Measurements from ENCODE around the gene OXCT2. TPM values are rescaled to one million over a fixed set of nuclear protein-coding genes. Genes with fewer than 3 reads are reported as not detected.

The OXCT2 gene
- total RNA-seq, 1 donor from 2014 or later = 1.2 TPM

GRCh38 chr1:39721664-39722063, 49.5 kb downstream of the OXCT2 start:
- TF ChIP-seq CTCF (IDR thresholded peaks at IDR 0.05) = no peak
- Mint-ChIP-seq H3K9me3 (no peaks in the 10 kb centered on the region), H3K27ac (no peak overlapping the region), H3K36me3 (ENCODE audit: low read depth) (no peaks in the 10 kb centered on the region), H3K27me3 (peaks cover 32% of the 10 kb centered on the region), H3K4me3 (no peak overlapping the region), H3K4me1 (peaks cover 2% of the 10 kb centered on the region)
- no peak for DNase-seq
- CTCF ChIA-PET = interaction anchor here (1.4 kb wide), 1 partner anchor 116 kb away, joined by 5 read pairs; no protein-coding TSS in a partner anchor
- intact Hi-C loops (cut with micrococcal nuclease) = no loop called here
- ATAC-seq (ENCODE audit: low read depth) = no peak
- POLR2A ChIA-PET = no interaction called here

- ATAC-seq (ENCODE audit: low read depth) (peak; percentile 62), DNase-seq (no peak)
- Mint-ChIP-seq H3K27ac (no peak overlapping the region), H3K4me3 (no peak overlapping the region), H3K4me1 (peaks cover 2% of the 10 kb centered on the region), H3K9me3 (no peaks in the 10 kb centered on the region), H3K36me3 (ENCODE audit: low read depth) (no peaks in the 10 kb centered on the region), H3K27me3 (peaks cover 37% of the 10 kb centered on the region)
- intact Hi-C loops (cut with micrococcal nuclease) = loop anchor here (1.0 kb wide), 3 partner anchors 67 to 618 kb away; no protein-coding TSS in a partner anchor
- TF ChIP-seq CTCF (IDR thresholded peaks at IDR 0.05) = peak; percentile 51
- CTCF ChIA-PET = interaction anchor here (0.5 to 1.5 kb wide), 6 partner anchors 19 to 971 kb away, joined by 3 to 10 read pairs (median 4); no protein-coding TSS in a partner anchor
- POLR2A ChIA-PET = interaction anchor here (0.5 to 0.8 kb wide), 3 partner anchors 19 to 147 kb away, joined by 3 to 4 read pairs (median 3); partner anchors contain the start of gene PPIE
Observed at GRCh38 chr1:39720094-39720999, 50.8 kb downstream of the OXCT2 start.

Other genes with a start within 250 kb of the OXCT2 start
- gene PABPC4, start 194.6 kb downstream of the OXCT2 start, total RNA-seq = 310 and 314 TPM in 2 replicates
- not detected in 2 replicates for gene HEYL, start 131.7 kb downstream of the OXCT2 start, total RNA-seq
- gene NT5C1A, start 99.2 kb downstream of the OXCT2 start, total RNA-seq = not detected in 2 replicates
- gene HPCAL4, start 79.9 kb downstream of the OXCT2 start, total RNA-seq = not detected in 2 replicates
- gene PPIE, start 32.5 kb downstream of the OXCT2 start, total RNA-seq = 64.9 and 68.5 TPM in 2 replicates
- gene BMP8B, start 17.5 kb upstream of the OXCT2 start, total RNA-seq = 1.2 and 1.4 TPM in 2 replicates
- 23.1 and 24.4 TPM in 2 replicates for gene TRIT1, start 112.2 kb upstream of the OXCT2 start, total RNA-seq
- 0.10 and 0.29 TPM in 2 replicates for gene MYCL, start 130.6 kb upstream of the OXCT2 start, total RNA-seq
- 30.3 and 36.0 TPM in 2 replicates for gene MFSD2A, start 183.8 kb upstream of the OXCT2 start, total RNA-seq

Data from activated B cell treated with CpG ODN at 0.5 μM for 24 hours (primary cell).